Vagina (tissue), 2 donors: ENCODE results near the gene AP1S3. TPM values are rescaled to one million over a fixed set of nuclear protein-coding genes. Genes with fewer than 3 reads are reported as not detected.
"Not testable (repeated sequence)": the region's sequence is repeated elsewhere in the genome, so short reads cannot be mapped to it uniquely, and the experiment has no call there.

ENCODE experiments used
- DNase-seq, 2 donors: peaks; one replicate each; pipeline ENCODE4 v3.0.0-alpha.2; 2017; ENCODE audit errors: extremely low spot score in 2 of 2
- H3K27ac ChIP-seq: fragments of 200-600 bp; sonication (generic); one replicate; pipeline ENCODE4 v1.5.1; 2019
- H3K27me3 ChIP-seq: fragments of 200-600 bp; sonication (generic); one replicate; pipeline ENCODE4 v1.5.1; 2019
- H3K36me3 ChIP-seq, 2 donors: fragments of 200-600 bp; sonication (generic); one replicate each; pipeline ENCODE4 v1.5.1; 2017 to 2019
- H3K4me1 ChIP-seq: fragments of 200-600 bp; sonication (generic); one replicate; pipeline ENCODE4 v1.5.1; 2019
- H3K4me3 ChIP-seq, 2 donors: fragments of 200-600 bp; sonication (generic); 1 replicate in 1 of 2; 2 replicates in 1 of 2; pipeline ENCODE4 v1.5.1; 2016 to 2019
- H3K9me3 ChIP-seq: fragments of 200-600 bp; sonication (generic); one replicate; pipeline ENCODE4 v1.5.1; 2019
- CTCF ChIP-seq, 3 experiments: fragments of 450-650 bp in 2 of 3; fragments of 200-600 bp in 1 of 3; sonication (generic) in 1 of 3; IDR thresholded peaks; one replicate each; pipeline ENCODE4 v1.5.1; 2017 to 2019; ENCODE audit warnings: antibody characterized with exemption in 3 of 3, mild to moderate bottlenecking in 2 of 3, moderate library complexity in 2 of 3
- POLR2A ChIP-seq, 2 donors: fragments of 450-650 bp; IDR thresholded peaks; one replicate each; pipeline ENCODE4 v1.6.1; 2017; ENCODE audit warnings: antibody characterized with exemption in 2 of 2, mild to moderate bottlenecking in 2 of 2, moderate library complexity in 2 of 2
- POLR2AphosphoS5 ChIP-seq, 2 donors: sonication (generic); formaldehyde crosslinking; IDR thresholded peaks; one replicate each; pipeline ENCODE4 v1.9.0; 2017; ENCODE audit warnings: antibody characterized with exemption in 2 of 2, mild to moderate bottlenecking in 2 of 2, low read depth in 1 of 2; ENCODE audit not compliant: insufficient read depth in 1 of 2
- intact Hi-C: fragments of 100-400 bp; cut with DNase I; formaldehyde crosslinking; loops from one replicate; pipeline ENCODE4 v1.15.1; 2023
- total RNA-seq: library from RNA; depleted of rRNA; stranded (reverse); fragments of >200 nt; gene quantifications from one replicate; pipeline ENCODE4 v1.2.3, GENCODE V29; 2016

The AP1S3 gene
- total RNA-seq, 1 donor from 2014 or later = 9.8 TPM

GRCh38 chr2:223764796-223765195 is 72.6 kb downstream of the AP1S3 start:
- Histone ChIP-seq H3K27ac (no peak overlapping the region), H3K36me3 (no peaks in the 10 kb centered on the region), H3K4me1 (no peaks in the 10 kb centered on the region), H3K9me3 (no peaks in the 10 kb centered on the region), H3K27me3 (no peaks in the 10 kb centered on the region), H3K4me3 (no peak overlapping the region)
- DNase-seq = no peak
- no peak for TF ChIP-seq POLR2AphosphoS5 (IDR thresholded peaks at IDR 0.05; ENCODE audit: insufficient read depth in 1 of 2, low read depth in 1 of 2)
- no peak for TF ChIP-seq CTCF (IDR thresholded peaks at IDR 0.05)
- TF ChIP-seq POLR2A (IDR thresholded peaks at IDR 0.05) = no peak
- intact Hi-C loops = no loop called here

DNA sequence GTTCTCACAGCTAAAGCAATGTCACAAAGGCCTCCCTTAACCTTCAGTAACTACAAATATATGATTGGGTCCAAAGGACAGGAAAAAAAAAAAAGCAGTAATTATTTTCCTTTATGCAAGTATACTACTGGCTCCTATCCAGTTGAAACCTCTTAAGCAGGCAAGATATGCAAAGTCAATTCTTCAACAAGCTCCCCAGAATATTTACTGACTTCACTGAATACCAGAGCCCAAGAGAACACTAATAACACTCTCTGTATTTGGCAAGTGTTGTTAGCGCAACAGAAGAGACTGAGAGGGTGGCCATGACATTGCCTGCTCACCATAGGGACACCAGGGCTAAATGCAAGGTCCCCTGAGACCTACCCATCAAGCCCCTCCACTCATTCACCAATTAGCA is 74.5 kb downstream of the AP1S3 start:
- H3K36me3 ChIP-seq = no peaks in the 10 kb centered on the region

GRCh38 chr2:223761746-223762145 is 75.6 kb downstream of the AP1S3 start:
- intact Hi-C loops, H3K27ac ChIP-seq, H3K36me3 ChIP-seq, DNase-seq, H3K9me3 ChIP-seq, H3K27me3 ChIP-seq, H3K4me3 ChIP-seq, H3K4me1 ChIP-seq: not testable (repeated sequence)

More for the DNA sequence above, 74.5 kb downstream of the AP1S3 start:
- no peaks in the 10 kb centered on the region for H3K9me3 ChIP-seq
- no peak overlapping the region for H3K27ac ChIP-seq
- TF ChIP-seq POLR2AphosphoS5 (IDR thresholded peaks at IDR 0.05; ENCODE audit: insufficient read depth in 1 of 2, low read depth in 1 of 2) (no peak), CTCF (IDR thresholded peaks at IDR 0.05) (no peak), POLR2A (IDR thresholded peaks at IDR 0.05) (no peak)
- no peak for DNase-seq
- intact Hi-C loops = no loop called here
- no peaks in the 10 kb centered on the region for H3K4me1 ChIP-seq
- no peaks in the 10 kb centered on the region for H3K27me3 ChIP-seq
- no peak overlapping the region for H3K4me3 ChIP-seq

DNA sequence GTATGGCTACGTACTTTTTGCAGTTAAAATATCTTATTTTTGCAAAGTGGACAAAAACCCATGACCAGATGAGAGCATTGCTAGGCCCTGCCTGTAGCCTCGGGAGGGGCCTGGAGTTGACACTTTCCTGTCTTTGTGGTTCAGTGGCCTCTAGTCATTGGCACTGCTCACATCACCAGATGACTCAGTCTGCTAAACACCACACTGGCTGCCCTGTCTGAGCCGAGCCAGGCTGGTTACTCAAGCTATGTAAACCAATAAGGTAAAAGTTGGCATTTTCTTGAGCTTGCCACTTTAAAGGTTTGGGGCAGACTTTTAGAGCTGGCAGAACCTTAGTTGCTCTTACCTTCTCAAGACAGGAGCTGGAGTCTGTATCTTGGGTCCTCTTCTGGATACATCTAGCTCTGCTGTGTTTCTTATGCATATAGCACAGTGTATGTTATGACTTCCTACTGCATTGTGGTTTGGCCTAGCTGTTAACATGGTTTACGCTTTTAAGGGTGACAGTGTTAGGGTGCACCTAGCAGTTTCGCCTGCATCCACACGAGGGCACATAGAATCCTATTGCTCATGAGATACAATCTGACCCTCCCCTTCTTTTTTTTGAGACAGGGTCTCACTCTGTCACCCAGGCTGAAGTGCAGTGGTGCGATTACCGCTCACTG is 76.4 kb downstream of the AP1S3 start:
- no peak for DNase-seq
- Histone ChIP-seq H3K27ac (no peak overlapping the region), H3K27me3 (no peaks in the 10 kb centered on the region), H3K4me1 (no peaks in the 10 kb centered on the region), H3K36me3 (no peaks in the 10 kb centered on the region), H3K9me3 (no peaks in the 10 kb centered on the region), H3K4me3 (no peak overlapping the region)
- intact Hi-C loops = no loop called here
- TF ChIP-seq CTCF (IDR thresholded peaks at IDR 0.05) = no peak
- TF ChIP-seq POLR2AphosphoS5 (IDR thresholded peaks at IDR 0.05; ENCODE audit: insufficient read depth in 1 of 2, low read depth in 1 of 2) = peak in 1 of 2 donors; percentile 19
- TF ChIP-seq POLR2A (IDR thresholded peaks at IDR 0.05) = no peak

DNA sequence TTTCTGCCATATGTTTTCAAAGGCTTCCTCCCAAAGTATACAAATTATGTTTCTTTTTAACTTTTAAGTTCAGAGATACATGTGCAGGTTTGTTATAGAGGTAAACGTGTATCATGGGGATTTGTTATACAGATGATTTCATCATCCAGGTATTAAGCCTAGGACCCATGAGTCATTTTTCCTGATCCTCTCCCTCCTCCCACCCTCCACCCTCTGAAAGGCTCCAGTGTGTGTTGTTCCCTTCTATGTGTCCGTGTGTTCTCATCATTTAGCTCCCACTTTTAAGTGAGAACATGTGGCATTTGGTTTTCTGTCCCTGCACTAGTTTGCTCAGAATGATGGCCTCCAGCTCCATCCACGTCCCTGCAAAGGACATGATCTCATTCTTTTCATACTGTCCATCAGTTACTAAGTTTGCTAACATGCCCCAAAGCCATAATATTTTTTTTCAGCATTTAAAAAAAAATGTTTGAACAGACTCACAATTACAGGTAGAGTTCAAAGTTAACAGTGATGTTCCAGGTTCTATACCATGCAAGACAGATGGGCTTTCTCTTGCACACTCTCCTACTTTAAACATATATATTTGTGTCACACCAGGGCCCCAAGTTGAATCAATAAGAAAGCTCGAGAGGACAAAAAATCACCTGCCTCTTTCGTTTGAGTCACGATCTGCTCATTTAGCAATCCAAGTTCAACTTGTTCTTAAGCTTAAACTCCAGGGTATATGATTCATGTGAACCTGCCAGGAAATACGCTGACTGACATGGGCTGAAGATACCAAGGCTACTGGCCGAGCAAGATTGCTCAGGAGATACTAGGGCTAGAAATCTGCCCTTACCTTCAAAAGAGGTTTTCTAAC is 77.6 kb downstream of the AP1S3 start:
- Histone ChIP-seq H3K4me3 (no peak overlapping the region), H3K27me3 (no peaks in the 10 kb centered on the region), H3K4me1 (no peaks in the 10 kb centered on the region), H3K9me3 (no peaks in the 10 kb centered on the region), H3K36me3 (no peaks in the 10 kb centered on the region), H3K27ac (no peak overlapping the region)
- no peak for TF ChIP-seq POLR2A (IDR thresholded peaks at IDR 0.05)
- TF ChIP-seq CTCF (IDR thresholded peaks at IDR 0.05) = no peak
- TF ChIP-seq POLR2AphosphoS5 (IDR thresholded peaks at IDR 0.05; ENCODE audit: insufficient read depth in 1 of 2, low read depth in 1 of 2) = peak in 1 of 2 donors; percentile 35
- intact Hi-C loops = no loop called here
- DNase-seq = no peak
